GM23338 (cell line): ENCODE data around the gene SEC22A. TPM values are rescaled to one million over a fixed set of nuclear protein-coding genes. Genes with fewer than 3 reads are reported as not detected.

ENCODE experiments used
- ATAC-seq: fragments of 200-7000 bp; cut with Tn5 transposase; 3 replicates; pipeline ENCODE4 v1.9.1; 2020
- DNase-seq: peaks from one replicate; pipeline ENCODE4 v3.0.0-alpha.2; 2015; ENCODE audit warnings: low spot score
- H2AFZ ChIP-seq: fragments of 200-600 bp; sonication (generic); 2 replicates; pipeline ENCODE4 v1.8.0; 2016; ENCODE audit warnings: antibody characterized with exemption, mild to moderate bottlenecking, moderate library complexity
- H3F3A ChIP-seq: fragments of 200-600 bp; sonication (generic); replicated peaks from 2 replicates; pipeline ENCODE4 v1.8.0; 2017; ENCODE audit warnings: antibody characterized with exemption, mixed run types, low read depth
- H3K27ac ChIP-seq: fragments of 200-600 bp; sonication (generic); 2 replicates; pipeline ENCODE4 v1.6.1; 2016; ENCODE audit warnings: low read depth
- H3K27me3 ChIP-seq: fragments of 200-600 bp; sonication (generic); 2 replicates; pipeline ENCODE4 v1.8.0; 2016; ENCODE audit warnings: mild to moderate bottlenecking, mixed run types, moderate library complexity; ENCODE audit not compliant: insufficient read depth
- H3K36me3 ChIP-seq: fragments of 200-600 bp; sonication (generic); 2 replicates; pipeline ENCODE4 v1.8.0; 2016; ENCODE audit warnings: mild to moderate bottlenecking; ENCODE audit not compliant: insufficient read depth
- H3K4me1 ChIP-seq: fragments of 200-600 bp; sonication (generic); 2 replicates; pipeline ENCODE4 v1.8.0; 2016; ENCODE audit warnings: mild to moderate bottlenecking, moderate library complexity; ENCODE audit not compliant: insufficient read depth
- H3K4me2 ChIP-seq: fragments of 200-600 bp; sonication (generic); 2 replicates; pipeline ENCODE4 v1.7.1; 2017; ENCODE audit warnings: mixed run types
- H3K4me3 ChIP-seq: fragments of 200-600 bp; sonication (generic); 2 replicates; pipeline ENCODE4 v1.6.1; 2016; ENCODE audit warnings: mixed run types
- H3K79me2 ChIP-seq: fragments of 200-600 bp; sonication (generic); replicated peaks from 2 replicates; pipeline ENCODE4 v1.8.0; 2017; ENCODE audit warnings: mild to moderate bottlenecking; ENCODE audit not compliant: insufficient read depth
- H3K9me2 ChIP-seq: fragments of 200-600 bp; sonication (generic); 2 replicates; pipeline ENCODE4 v1.8.0; 2017; ENCODE audit not compliant: insufficient read depth
- H4K20me1 ChIP-seq: fragments of 200-600 bp; sonication (generic); replicated peaks from 2 replicates; pipeline ENCODE4 v1.8.0; 2017; ENCODE audit warnings: mild to moderate bottlenecking; ENCODE audit not compliant: insufficient read depth
- H3K27ac Mint-ChIP-seq: 2 replicates; pipeline ENCODE4 v1.8.0; 2020; ENCODE audit warnings: inconsistent platforms, mild to moderate bottlenecking, moderate library complexity, mixed read lengths
- H3K27me3 Mint-ChIP-seq: 3 replicates; pipeline ENCODE4 v1.8.0; 2022; ENCODE audit warnings: low read depth, mild to moderate bottlenecking, moderate library complexity, mixed read lengths, inconsistent platforms; ENCODE audit not compliant: insufficient read depth, poor library complexity
- H3K36me3 Mint-ChIP-seq: 3 replicates; pipeline ENCODE4 v1.8.0; 2021; ENCODE audit warnings: low read depth, mild to moderate bottlenecking, inconsistent platforms, moderate library complexity, mixed read lengths
- H3K4me1 Mint-ChIP-seq: 3 replicates; pipeline ENCODE4 v1.8.0; 2020; ENCODE audit warnings: mild to moderate bottlenecking, inconsistent platforms, mixed read lengths
- H3K4me3 Mint-ChIP-seq: 3 replicates; pipeline ENCODE4 v1.8.0; 2021; ENCODE audit warnings: moderate library complexity, mild to moderate bottlenecking, inconsistent platforms, mixed read lengths
- H3K9me3 Mint-ChIP-seq: 3 replicates; pipeline ENCODE4 v1.8.0; 2020; ENCODE audit warnings: moderate library complexity, mild to moderate bottlenecking, inconsistent platforms, mixed read lengths
- EZH2 ChIP-seq: fragments of 200-600 bp; sonication (generic); IDR thresholded peaks from one replicate; pipeline ENCODE4 v1.8.0; 2017; ENCODE audit warnings: antibody characterized with exemption, mild to moderate bottlenecking, low read depth; ENCODE audit not compliant: unreplicated experiment
- NANOG ChIP-seq: IDR thresholded peaks from 2 replicates; pipeline ENCODE4 v1.6.1; 2016; ENCODE audit warnings: antibody characterized with exemption, borderline replicate concordance
- POLR2AphosphoS5 ChIP-seq: IDR thresholded peaks from 2 replicates; pipeline ENCODE4 v1.6.1; 2016; ENCODE audit warnings: antibody characterized with exemption, low read depth
- STAT1 ChIP-seq: IDR thresholded peaks from one replicate; pipeline ENCODE4 v1.6.1; 2016; ENCODE audit warnings: antibody characterized with exemption; ENCODE audit not compliant: unreplicated experiment
- ZNF114 ChIP-seq: fragments of 250-450 bp; sonication (Bioruptor Pico); IDR thresholded peaks from 2 replicates; pipeline ENCODE4 v1.5.0; 2020; ENCODE audit warnings: mild to moderate bottlenecking, moderate library complexity
- ZNF331 ChIP-seq: fragments of 250-450 bp; sonication (Bioruptor Pico); IDR thresholded peaks from 2 replicates; pipeline ENCODE4 v1.5.0; 2020; ENCODE audit warnings: low read depth, mild to moderate bottlenecking, moderate library complexity
- polyA plus RNA-seq: library from polyadenylated mRNA; unstranded; fragments of >200 nt; fragmentation: Nextera tagmentation; extraction: Ambion mirVana; gene quantifications from 2 replicates; pipeline ENCODE4 v1.2.1, GENCODE V29; 2016
- total RNA-seq: library from RNA; depleted of rRNA; stranded (reverse); fragments of >200 nt; shearing (Covaris generic); gene quantifications from 2 replicates; pipeline ENCODE4 v1.2.3, GENCODE V29; 2014
- TF ChIP-seq, protein P1 (sequence below): IDR thresholded peaks from 2 replicates; pipeline ENCODE4 v1.6.1; 2016; ENCODE audit warnings: antibody characterized with exemption
- TF ChIP-seq, protein P2 (sequence below), 2 experiments: fragments of 200-600 bp in 1 of 2; sonication (generic) in 1 of 2; conservative IDR thresholded peaks; 2 replicates each; pipeline versions ENCODE4 v1.5.1 to v1.6.1; 2016 to 2017; ENCODE audit warnings: antibody characterized with exemption in 2 of 2, low read depth in 2 of 2, mild to moderate bottlenecking in 2 of 2, moderate library complexity in 1 of 2
- TF ChIP-seq, protein P3 (sequence below): fragments of 250-450 bp; sonication (Bioruptor Pico); IDR thresholded peaks from 2 replicates; pipeline ENCODE4 v1.5.0; 2020; ENCODE audit warnings: mild to moderate bottlenecking, moderate library complexity

SEC22A gene
- total and polyA plus RNA-seq, 2 experiments from 2014 or later: 11.2 to 24.1 TPM

DNA sequence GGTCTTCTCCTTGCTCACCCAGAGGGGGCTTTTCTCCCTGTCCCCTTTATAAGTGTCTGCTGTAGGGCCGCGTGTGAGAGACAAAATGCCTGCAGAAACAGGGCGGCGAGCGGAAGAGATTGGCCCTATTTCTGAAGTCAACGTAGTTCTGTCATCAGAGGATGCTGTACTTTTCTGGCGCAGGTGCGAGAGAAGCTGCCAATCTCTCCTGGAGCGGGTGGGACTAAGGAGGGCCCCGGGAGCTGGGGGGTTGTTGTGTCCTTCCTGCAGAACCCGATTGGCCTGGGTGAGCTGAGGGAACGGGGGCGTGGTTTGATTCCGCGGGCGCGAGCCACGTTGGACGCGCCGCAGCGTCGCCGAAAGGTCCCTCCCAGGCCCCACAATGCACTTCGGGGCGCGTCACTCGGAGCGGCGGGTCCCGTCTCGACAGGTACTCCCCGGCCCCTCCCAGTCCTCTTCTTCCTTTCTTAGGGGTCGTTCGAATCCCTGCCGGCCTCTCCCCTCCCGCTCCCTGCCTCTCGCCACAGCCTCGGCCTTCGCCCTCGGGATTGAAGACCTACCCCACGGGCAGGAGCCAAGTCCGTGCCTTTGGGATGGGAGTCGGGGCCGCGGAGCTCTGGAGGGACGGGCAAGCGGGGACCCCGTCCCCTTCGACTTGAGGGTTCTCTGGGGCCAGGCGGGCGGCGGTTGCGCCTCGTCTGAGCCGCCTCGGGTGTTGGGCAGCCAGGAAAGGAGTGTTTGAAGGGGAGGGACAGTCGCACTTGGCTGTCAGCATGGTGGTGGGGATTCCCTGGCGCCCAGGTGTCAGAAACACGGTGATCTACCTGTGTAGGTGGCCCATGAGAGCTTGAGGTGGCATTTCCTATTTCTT, at the start of gene SEC22A (continued):
- TF ChIP-seq, protein P1, sequence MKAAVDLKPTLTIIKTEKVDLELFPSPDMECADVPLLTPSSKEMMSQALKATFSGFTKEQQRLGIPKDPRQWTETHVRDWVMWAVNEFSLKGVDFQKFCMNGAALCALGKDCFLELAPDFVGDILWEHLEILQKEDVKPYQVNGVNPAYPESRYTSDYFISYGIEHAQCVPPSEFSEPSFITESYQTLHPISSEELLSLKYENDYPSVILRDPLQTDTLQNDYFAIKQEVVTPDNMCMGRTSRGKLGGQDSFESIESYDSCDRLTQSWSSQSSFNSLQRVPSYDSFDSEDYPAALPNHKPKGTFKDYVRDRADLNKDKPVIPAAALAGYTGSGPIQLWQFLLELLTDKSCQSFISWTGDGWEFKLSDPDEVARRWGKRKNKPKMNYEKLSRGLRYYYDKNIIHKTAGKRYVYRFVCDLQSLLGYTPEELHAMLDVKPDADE: peak; percentile 44; the same call in 1 of the 2 replicates

DNA sequence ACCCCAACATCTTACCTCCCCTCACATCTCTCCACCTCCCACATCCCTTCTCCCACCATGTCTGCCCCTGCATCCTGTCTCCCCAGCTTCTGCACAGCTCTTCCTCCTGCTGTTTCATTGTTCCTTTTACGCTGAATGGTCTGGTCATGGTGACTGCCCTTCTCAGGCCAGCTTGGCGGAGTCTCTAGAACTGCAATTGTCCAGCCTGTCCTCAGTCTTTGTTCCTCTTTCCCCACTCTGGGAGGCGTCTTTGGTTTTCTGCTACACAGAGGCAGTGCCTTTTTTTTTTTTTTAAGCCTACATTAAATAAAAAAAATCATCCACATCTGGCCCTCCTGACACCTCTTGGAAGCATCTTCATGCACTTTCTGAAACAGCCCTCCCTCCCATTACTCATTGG, 49.1 kb upstream of the SEC22A start:
- no peaks in the 10 kb centered on the region for H3K9me3 Mint-ChIP-seq
- no peak overlapping the region for H3K27ac ChIP-seq
- peaks cover 2% of the 10 kb centered on the region; the same call in 2 of the 3 replicates for H3K4me1 Mint-ChIP-seq
- no peaks in the 10 kb centered on the region for H3K4me1 ChIP-seq
- peaks cover 25% of the 10 kb centered on the region; the same call in 2 of the 3 replicates for H3K36me3 Mint-ChIP-seq
- no peak overlapping the region for H3K27ac Mint-ChIP-seq
- H3K4me3 ChIP-seq: no peak overlapping the region
- DNase-seq (no peak), ATAC-seq (no peak)
- H3K27me3 Mint-ChIP-seq: peaks cover 5% of the 10 kb centered on the region
- H4K20me1 ChIP-seq: no peaks in the 10 kb centered on the region; the same call in 1 of the 2 replicates
- no peaks in the 10 kb centered on the region for H3K9me2 ChIP-seq
- H3K79me2 ChIP-seq: no peaks in the 10 kb centered on the region
- H3F3A ChIP-seq: no peaks in the 10 kb centered on the region
- H2AFZ ChIP-seq: no peak overlapping the region
- no peak overlapping the region for H3K4me2 ChIP-seq
- no peak overlapping the region for H3K4me3 Mint-ChIP-seq
- no peaks in the 10 kb centered on the region for H3K27me3 ChIP-seq
- H3K36me3 ChIP-seq: no peaks in the 10 kb centered on the region; the same call in 1 of the 2 replicates
- TF ChIP-seq NANOG (no peak), POLR2AphosphoS5 (no peak), EZH2 (no peak), ZNF114 (CRISPR knock-in tag) (no peak), STAT1 (no peak), ZNF331 (CRISPR knock-in tag) (no peak)
- TF ChIP-seq, protein P1: no peak
- TF ChIP-seq, protein P2, sequence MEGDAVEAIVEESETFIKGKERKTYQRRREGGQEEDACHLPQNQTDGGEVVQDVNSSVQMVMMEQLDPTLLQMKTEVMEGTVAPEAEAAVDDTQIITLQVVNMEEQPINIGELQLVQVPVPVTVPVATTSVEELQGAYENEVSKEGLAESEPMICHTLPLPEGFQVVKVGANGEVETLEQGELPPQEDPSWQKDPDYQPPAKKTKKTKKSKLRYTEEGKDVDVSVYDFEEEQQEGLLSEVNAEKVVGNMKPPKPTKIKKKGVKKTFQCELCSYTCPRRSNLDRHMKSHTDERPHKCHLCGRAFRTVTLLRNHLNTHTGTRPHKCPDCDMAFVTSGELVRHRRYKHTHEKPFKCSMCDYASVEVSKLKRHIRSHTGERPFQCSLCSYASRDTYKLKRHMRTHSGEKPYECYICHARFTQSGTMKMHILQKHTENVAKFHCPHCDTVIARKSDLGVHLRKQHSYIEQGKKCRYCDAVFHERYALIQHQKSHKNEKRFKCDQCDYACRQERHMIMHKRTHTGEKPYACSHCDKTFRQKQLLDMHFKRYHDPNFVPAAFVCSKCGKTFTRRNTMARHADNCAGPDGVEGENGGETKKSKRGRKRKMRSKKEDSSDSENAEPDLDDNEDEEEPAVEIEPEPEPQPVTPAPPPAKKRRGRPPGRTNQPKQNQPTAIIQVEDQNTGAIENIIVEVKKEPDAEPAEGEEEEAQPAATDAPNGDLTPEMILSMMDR (conservative IDR thresholded peaks at IDR 0.05; ENCODE audit: low read depth in 2 of 2): no peak
- TF ChIP-seq, protein P3, sequence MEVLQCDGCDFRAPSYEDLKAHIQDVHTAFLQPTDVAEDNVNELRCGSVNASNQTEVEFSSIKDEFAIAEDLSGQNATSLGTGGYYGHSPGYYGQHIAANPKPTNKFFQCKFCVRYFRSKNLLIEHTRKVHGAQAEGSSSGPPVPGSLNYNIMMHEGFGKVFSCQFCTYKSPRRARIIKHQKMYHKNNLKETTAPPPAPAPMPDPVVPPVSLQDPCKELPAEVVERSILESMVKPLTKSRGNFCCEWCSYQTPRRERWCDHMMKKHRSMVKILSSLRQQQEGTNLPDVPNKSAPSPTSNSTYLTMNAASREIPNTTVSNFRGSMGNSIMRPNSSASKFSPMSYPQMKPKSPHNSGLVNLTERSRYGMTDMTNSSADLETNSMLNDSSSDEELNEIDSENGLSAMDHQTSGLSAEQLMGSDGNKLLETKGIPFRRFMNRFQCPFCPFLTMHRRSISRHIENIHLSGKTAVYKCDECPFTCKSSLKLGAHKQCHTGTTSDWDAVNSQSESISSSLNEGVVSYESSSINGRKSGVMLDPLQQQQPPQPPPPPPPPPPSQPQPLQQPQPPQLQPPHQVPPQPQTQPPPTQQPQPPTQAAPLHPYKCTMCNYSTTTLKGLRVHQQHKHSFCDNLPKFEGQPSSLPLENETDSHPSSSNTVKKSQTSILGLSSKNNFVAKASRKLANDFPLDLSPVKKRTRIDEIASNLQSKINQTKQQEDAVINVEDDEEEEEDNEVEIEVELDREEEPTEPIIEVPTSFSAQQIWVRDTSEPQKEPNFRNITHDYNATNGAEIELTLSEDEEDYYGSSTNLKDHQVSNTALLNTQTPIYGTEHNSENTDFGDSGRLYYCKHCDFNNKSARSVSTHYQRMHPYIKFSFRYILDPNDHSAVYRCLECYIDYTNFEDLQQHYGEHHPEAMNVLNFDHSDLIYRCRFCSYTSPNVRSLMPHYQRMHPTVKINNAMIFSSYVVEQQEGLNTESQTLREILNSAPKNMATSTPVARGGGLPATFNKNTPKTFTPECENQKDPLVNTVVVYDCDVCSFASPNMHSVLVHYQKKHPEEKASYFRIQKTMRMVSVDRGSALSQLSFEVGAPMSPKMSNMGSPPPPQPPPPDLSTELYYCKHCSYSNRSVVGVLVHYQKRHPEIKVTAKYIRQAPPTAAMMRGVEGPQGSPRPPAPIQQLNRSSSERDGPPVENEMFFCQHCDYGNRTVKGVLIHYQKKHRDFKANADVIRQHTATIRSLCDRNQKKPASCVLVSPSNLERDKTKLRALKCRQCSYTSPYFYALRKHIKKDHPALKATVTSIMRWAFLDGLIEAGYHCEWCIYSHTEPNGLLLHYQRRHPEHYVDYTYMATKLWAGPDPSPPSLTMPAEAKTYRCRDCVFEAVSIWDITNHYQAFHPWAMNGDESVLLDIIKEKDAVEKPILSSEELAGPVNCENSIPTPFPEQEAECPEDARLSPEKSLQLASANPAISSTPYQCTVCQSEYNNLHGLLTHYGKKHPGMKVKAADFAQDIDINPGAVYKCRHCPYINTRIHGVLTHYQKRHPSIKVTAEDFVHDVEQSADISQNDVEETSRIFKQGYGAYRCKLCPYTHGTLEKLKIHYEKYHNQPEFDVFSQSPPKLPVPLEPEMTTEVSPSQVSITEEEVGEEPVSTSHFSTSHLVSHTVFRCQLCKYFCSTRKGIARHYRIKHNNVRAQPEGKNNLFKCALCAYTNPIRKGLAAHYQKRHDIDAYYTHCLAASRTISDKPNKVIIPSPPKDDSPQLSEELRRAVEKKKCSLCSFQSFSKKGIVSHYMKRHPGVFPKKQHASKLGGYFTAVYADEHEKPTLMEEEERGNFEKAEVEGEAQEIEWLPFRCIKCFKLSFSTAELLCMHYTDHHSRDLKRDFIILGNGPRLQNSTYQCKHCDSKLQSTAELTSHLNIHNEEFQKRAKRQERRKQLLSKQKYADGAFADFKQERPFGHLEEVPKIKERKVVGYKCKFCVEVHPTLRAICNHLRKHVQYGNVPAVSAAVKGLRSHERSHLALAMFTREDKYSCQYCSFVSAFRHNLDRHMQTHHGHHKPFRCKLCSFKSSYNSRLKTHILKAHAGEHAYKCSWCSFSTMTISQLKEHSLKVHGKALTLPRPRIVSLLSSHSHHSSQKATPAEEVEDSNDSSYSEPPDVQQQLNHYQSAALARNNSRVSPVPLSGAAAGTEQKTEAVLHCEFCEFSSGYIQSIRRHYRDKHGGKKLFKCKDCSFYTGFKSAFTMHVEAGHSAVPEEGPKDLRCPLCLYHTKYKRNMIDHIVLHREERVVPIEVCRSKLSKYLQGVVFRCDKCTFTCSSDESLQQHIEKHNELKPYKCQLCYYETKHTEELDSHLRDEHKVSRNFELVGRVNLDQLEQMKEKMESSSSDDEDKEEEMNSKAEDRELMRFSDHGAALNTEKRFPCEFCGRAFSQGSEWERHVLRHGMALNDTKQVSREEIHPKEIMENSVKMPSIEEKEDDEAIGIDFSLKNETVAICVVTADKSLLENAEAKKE: no peak
